Naive B cell (primary cell): Measurements from ENCODE around the gene PRICKLE4. TPM values are rescaled to one million over a fixed set of nuclear protein-coding genes. Genes with fewer than 3 reads are reported as not detected.

ENCODE experiments used
- ATAC-seq, 2 donors: fragments of 150-1000 bp; cut with Tn5 transposase; 2 replicates each; pipeline ENCODE4 v1.10.0; 2021; ENCODE audit warnings: low read depth in 2 of 2, mild to moderate bottlenecking in 2 of 2, moderate library complexity in 2 of 2
- DNase-seq: peaks from one replicate; pipeline ENCODE4 v3.0.0; 2022
- H3K27ac Mint-ChIP-seq, 6 donors: one replicate each; pipeline ENCODE4 v1.8.0; 2020 to 2022; ENCODE audit warnings: mild to moderate bottlenecking in 6 of 6, mixed read lengths in 6 of 6, moderate library complexity in 5 of 6, inconsistent platforms in 2 of 6
- H3K27me3 Mint-ChIP-seq, 3 donors: one replicate each; pipeline ENCODE4 v1.8.0; 2021 to 2022; ENCODE audit warnings: mixed read lengths in 3 of 3, mild to moderate bottlenecking in 1 of 3
- H3K36me3 Mint-ChIP-seq, 2 donors: one replicate each; pipeline ENCODE4 v1.8.0; 2020 to 2022; ENCODE audit warnings: mixed read lengths in 2 of 2, inconsistent platforms in 1 of 2, mild to moderate bottlenecking in 1 of 2
- H3K4me1 Mint-ChIP-seq, 3 donors: one replicate each; pipeline ENCODE4 v1.8.0; 2020 to 2022; ENCODE audit warnings: mixed read lengths in 3 of 3, inconsistent platforms in 1 of 3, mild to moderate bottlenecking in 1 of 3, moderate library complexity in 1 of 3
- H3K4me3 Mint-ChIP-seq, 8 donors: one replicate each; pipeline ENCODE4 v1.8.0; 2020 to 2022; ENCODE audit warnings: mild to moderate bottlenecking in 8 of 8, mixed read lengths in 8 of 8, moderate library complexity in 8 of 8, inconsistent platforms in 2 of 8
- H3K9me3 Mint-ChIP-seq, 7 donors: one replicate each; pipeline ENCODE4 v1.8.0; 2020 to 2022; ENCODE audit warnings: mixed read lengths in 7 of 7, mild to moderate bottlenecking in 5 of 7, inconsistent platforms in 2 of 7, moderate library complexity in 1 of 7
- polyA plus RNA-seq, 6 donors: library from polyadenylated mRNA; unstranded; fragments of 300-500 nt; fragmentation: Illumina TruSeq; gene quantifications; one replicate each; pipeline ENCODE4 v1.2.3, GENCODE V29; 2021; ENCODE audit warnings: low read depth in 6 of 6

Gene PRICKLE4
- polyA plus RNA-seq, 6 donors from 2014 or later = not detected

DNA sequence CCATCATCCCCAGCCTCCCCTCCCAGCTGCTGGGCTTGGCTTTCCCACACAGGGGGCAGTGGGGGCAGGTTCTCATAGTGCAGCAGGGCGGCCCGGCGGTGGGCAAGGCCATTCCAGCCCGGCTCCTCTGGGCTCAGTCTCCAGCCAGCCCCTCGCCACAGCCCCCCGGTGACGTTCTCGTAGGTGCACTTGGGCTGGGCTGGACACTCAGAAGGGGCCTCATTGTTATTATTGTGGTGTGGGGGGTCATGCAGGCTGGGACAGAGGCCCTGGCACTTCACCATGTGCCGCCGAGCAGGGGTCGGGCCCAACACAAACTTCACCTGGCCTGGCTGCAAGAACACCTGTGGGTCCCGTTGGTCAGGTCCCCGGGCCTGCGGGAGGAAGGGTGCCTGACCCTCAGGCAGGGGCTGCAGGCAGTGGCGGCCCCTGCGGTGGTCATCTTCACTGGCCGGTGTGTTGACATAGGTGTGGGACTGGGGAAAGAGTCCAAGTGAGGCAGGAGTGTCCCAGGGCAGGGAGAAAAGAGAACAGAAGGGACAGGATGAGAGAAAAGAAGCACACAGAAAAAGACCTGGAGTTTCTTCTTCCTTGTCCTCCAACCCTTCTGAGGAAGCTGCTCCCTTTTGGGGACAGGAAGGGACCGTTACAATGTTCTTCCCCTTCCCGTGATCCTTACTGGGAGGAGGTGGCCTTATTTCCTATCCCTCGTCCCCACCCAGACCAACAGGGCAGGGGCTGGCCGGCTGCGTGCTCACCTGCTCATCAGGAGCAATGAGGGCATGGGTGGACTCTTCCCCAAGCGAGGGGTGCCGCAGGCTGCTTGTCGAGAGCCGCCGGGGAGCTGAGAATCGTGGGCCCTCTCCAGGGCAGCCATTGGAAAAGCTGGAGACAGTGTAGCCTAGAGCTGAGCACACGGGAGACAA is 9.3 kb upstream of the PRICKLE4 start:
- Mint-ChIP-seq H3K4me3 (no peak overlapping the region), H3K36me3 (peaks cover 6 to 25% of the 10 kb centered on the region in 2 donors), H3K27me3 (no peaks in the 10 kb centered on the region), H3K9me3 (no peaks in the 10 kb centered on the region), H3K27ac (no peak overlapping the region), H3K4me1 (peaks cover 0 to 3% (median 0%) of the 10 kb centered on the region in 3 donors)
- DNase-seq (no peak), ATAC-seq (no peak)

DNA sequence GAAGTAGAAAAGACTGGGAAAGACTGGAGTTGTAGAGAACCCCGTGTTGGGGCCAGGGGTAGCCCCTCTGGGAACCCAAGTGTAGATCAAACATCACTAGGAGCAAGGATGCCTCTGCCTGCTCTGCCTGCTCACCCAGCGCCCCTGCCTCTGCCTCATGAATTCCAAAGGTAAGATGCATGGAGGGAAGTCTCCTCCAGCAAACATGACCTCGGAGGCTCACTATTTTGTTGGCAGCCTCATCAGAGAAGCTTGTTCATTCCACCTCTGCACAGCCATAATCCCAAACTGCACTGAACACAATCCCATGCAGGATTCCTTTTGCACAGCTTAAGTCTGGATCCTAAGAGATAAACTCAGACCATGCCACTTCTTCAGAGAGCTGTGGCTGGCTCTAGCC is 5.7 kb upstream of the PRICKLE4 start:
- Mint-ChIP-seq H3K4me3 (peak overlapping the region in 1 of 8 donors; percentile 62), H3K9me3 (no peaks in the 10 kb centered on the region), H3K4me1 (peaks cover 7 to 12% (median 12%) of the 10 kb centered on the region in 3 donors), H3K36me3 (peaks cover 6 to 24% of the 10 kb centered on the region in 2 donors), H3K27me3 (no peaks in the 10 kb centered on the region), H3K27ac (peak overlapping the region in 1 of 6 donors; percentile 3)
- no peak for ATAC-seq
- no peak for DNase-seq

- Mint-ChIP-seq H3K9me3 (no peaks in the 10 kb centered on the region), H3K27me3 (no peaks in the 10 kb centered on the region), H3K27ac (peak overlapping the region in 1 of 6 donors; percentile 3), H3K4me3 (peak overlapping the region in 1 of 8 donors; percentile 62), H3K36me3 (peaks cover 6 to 18% of the 10 kb centered on the region in 2 donors), H3K4me1 (peaks cover 7 to 16% (median 14%) of the 10 kb centered on the region in 3 donors)
- DNase-seq (no peak), ATAC-seq (no peak)
Measured at GRCh38 chr6:41775293-41775882, 5.2 kb upstream of the PRICKLE4 start.

GRCh38 chr6:41777551-41778285 is 2.9 kb upstream of the PRICKLE4 start:
- no peak for ATAC-seq
- Mint-ChIP-seq H3K4me1 (peaks cover 16 to 24% (median 22%) of the 10 kb centered on the region in 3 donors), H3K36me3 (peaks cover 0 to 9% of the 10 kb centered on the region in 2 donors), H3K9me3 (no peaks in the 10 kb centered on the region), H3K27ac (no peak overlapping the region), H3K4me3 (peak overlapping the region in 5 of 8 donors; percentile 16 to 94 (median 90)), H3K27me3 (no peaks in the 10 kb centered on the region)
- no peak for DNase-seq

- peak overlapping the region; percentile 82 to 94 (median 90) for H3K4me3 Mint-ChIP-seq
- H3K4me1 Mint-ChIP-seq = peaks cover 18 to 24% (median 22%) of the 10 kb centered on the region in 3 donors
- no peaks in the 10 kb centered on the region for H3K9me3 Mint-ChIP-seq
- peaks cover 0 to 8% of the 10 kb centered on the region in 2 donors for H3K36me3 Mint-ChIP-seq
- H3K27me3 Mint-ChIP-seq = no peaks in the 10 kb centered on the region
- no peak for DNase-seq
- ATAC-seq = no peak
- H3K27ac Mint-ChIP-seq = peak overlapping the region in 2 of 6 donors; percentile 53 to 75
Measured at GRCh38 chr6:41778895-41779294, 1.7 kb upstream of the PRICKLE4 start.

GRCh38 chr6:41779336-41779735 is 1.2 kb upstream of the PRICKLE4 start:
- Mint-ChIP-seq H3K27me3 (no peaks in the 10 kb centered on the region), H3K27ac (peak overlapping the region in 5 of 6 donors; percentile 53 to 86 (median 81)), H3K9me3 (no peaks in the 10 kb centered on the region), H3K4me3 (peak overlapping the region; percentile 82 to 94 (median 90)), H3K36me3 (peaks cover 0 to 3% of the 10 kb centered on the region in 2 donors), H3K4me1 (peaks cover 21 to 28% (median 21%) of the 10 kb centered on the region in 3 donors)
- ATAC-seq (no peak), DNase-seq (no peak)

DNA sequence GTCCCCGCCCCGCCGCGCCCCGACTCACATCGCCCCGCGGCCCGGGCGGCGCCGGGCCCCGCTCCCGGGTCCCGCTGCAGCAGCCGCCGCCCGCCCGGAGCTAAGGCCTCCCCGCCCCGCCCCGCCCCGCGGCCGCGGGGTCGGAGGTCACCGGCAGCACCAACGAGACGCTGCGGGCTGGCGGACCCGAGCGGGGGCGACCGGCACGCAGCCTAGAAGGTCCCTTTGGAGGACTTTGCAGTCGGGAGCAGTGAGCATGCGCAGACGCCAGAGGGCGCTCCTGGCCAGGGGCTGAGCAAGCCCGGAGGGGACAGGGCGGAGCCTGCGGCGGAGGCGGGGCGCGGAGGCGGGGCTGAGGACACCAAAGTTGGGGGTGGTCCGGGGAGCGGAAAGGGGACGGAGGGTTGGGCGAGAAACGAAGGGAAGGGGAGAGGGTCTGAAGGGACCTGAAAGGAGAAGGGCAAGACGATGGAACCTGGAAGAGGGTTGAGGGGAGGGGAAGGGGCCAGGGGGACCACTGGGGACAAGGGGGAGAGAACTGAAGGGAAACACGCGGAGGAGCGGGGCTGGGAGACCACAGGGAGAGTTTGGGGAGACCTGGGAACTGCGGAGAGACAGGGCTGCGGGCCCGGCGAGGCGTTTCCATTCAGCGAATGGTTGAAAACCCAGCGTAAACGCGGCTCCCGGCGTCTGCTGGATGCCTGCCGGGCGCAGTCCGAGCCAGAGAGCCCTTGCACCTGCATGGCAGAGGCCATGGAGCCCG is 613 bp upstream of the PRICKLE4 start, which contains the start of gene FRS3:
TSS of gene FRS3 (minus strand) at position 113 of the 763 bp plus-strand sequence. CDS start 2,913 bp downstream, outside the sequence.
- H3K4me3 Mint-ChIP-seq = peak within 1 kb of the TSS; percentile 88 to 95 (median 93)
- ATAC-seq = peak; percentile 87 to 91

GRCh38 chr6:41781366-41781730 is 766 bp downstream of the PRICKLE4 start:
- H3K27ac Mint-ChIP-seq = no peak overlapping the region

More for the DNA sequence above, 613 bp upstream of the PRICKLE4 start, which contains the start of gene FRS3:
- Mint-ChIP-seq H3K36me3 (no peaks in the 10 kb centered on the region), H3K4me1 (peaks cover 27 to 34% (median 27%) of the 10 kb centered on the region in 3 donors), H3K27me3 (no peaks in the 10 kb centered on the region), H3K27ac (peak within 1 kb of the TSS; percentile 74 to 86 (median 80)), H3K9me3 (no peaks in the 10 kb centered on the region)
- peak; percentile 99 for DNase-seq

DNA sequence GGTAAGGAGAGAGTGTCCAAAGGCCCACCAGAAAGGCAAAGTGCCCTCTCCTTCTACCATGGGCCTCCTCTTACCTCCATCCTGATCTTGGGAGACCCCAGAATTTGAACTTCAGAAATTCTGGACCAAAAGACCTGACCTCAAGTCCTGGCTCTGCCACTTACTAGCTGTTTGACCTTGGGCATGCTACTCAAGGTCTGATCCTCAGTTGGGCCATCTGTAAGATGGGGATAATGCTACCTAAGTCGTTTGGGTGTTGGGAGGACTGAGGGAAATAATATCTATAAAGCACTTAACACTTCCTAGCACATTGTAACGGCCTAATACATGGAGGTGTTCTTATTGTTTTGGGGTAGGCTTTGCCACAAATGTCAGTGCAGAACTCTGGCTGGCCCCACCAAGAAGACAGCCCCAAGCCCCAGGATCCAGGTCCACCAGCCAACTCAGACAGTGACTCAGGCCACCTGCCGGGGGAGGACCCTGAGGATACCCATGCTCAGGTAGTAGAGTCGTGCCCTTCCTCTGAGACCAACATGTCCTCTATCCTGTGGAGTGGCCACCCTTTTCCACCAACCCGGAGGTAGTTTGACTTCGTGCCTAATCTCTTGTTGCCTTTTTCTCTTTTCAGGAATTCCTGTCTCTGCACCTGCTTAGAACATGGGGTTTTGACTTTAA is 2.7 kb downstream of the PRICKLE4 start:
- DNase-seq (no peak), ATAC-seq (no peak)
- H3K36me3 Mint-ChIP-seq = no peaks in the 10 kb centered on the region
- H3K4me3 Mint-ChIP-seq = peak overlapping the region in 2 of 8 donors; percentile 73 to 83
- H3K4me1 Mint-ChIP-seq = peaks cover 30 to 42% (median 40%) of the 10 kb centered on the region in 3 donors
- no peaks in the 10 kb centered on the region for H3K27me3 Mint-ChIP-seq
- H3K27ac Mint-ChIP-seq = peak overlapping the region in 2 of 6 donors; percentile 56 to 70
- no peaks in the 10 kb centered on the region for H3K9me3 Mint-ChIP-seq

More at GRCh38 chr6:41781366-41781730, 766 bp downstream of the PRICKLE4 start:
- ATAC-seq (no peak), DNase-seq (no peak)
- peak overlapping the region; percentile 33 to 90 (median 71) for H3K4me3 Mint-ChIP-seq
- no peaks in the 10 kb centered on the region for H3K9me3 Mint-ChIP-seq
- no peaks in the 10 kb centered on the region for H3K27me3 Mint-ChIP-seq
- no peaks in the 10 kb centered on the region for H3K36me3 Mint-ChIP-seq
- H3K4me1 Mint-ChIP-seq = peaks cover 30 to 41% (median 31%) of the 10 kb centered on the region in 3 donors

- DNase-seq (no peak), ATAC-seq (no peak)
- Mint-ChIP-seq H3K36me3 (peaks cover 0 to 3% of the 10 kb centered on the region in 2 donors), H3K4me3 (peak overlapping the region in 7 of 8 donors; percentile 7 to 96 (median 61)), H3K27me3 (no peaks in the 10 kb centered on the region), H3K27ac (peak overlapping the region in 1 of 6 donors; percentile 15), H3K9me3 (no peaks in the 10 kb centered on the region), H3K4me1 (peaks cover 26 to 38% (median 38%) of the 10 kb centered on the region in 3 donors)
Measured at GRCh38 chr6:41784581-41785171, 4.1 kb downstream of the PRICKLE4 start.

DNA sequence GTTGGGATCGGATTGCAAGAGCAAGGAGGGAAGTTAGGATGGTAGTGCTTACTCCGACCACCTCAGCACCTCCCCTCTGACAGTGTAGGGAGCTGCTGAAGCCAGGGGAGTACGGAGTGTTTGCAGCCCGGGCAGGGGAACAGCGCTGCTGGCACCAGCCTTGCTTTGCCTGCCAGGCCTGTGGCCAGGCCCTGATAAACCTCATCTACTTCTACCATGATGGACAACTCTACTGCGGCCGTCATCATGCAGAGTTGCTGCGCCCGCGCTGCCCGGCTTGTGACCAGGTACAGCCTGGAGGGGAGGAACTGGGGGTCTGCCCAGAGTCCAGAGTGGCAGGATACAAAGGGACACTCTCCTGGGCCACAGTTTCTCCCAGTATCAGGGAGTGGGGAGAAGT is 4.7 kb downstream of the PRICKLE4 start:
- ATAC-seq = no peak
- Mint-ChIP-seq H3K9me3 (no peaks in the 10 kb centered on the region), H3K36me3 (peaks cover 0 to 8% of the 10 kb centered on the region in 2 donors), H3K4me1 (peaks cover 25 to 38% (median 35%) of the 10 kb centered on the region in 3 donors), H3K27ac (no peak overlapping the region), H3K4me3 (peak overlapping the region in 6 of 8 donors; percentile 42 to 96 (median 72)), H3K27me3 (no peaks in the 10 kb centered on the region)
- no peak for DNase-seq
